Stomach (tissue), 4 donors: ENCODE measurements around the gene CAPZB.

Source experiments
- CTCF ChIP-seq, 7 experiments: fragments of 450-650 bp in 4 of 7; fragments of 200-600 bp in 3 of 7; sonication (generic) in 3 of 7; IDR thresholded peaks; one replicate each; pipeline ENCODE4 v1.5.1; 2016 to 2019; ENCODE audit warnings: antibody characterized with exemption in 7 of 7, control low read depth in 2 of 7, mild to moderate bottlenecking in 1 of 7
- POLR2A ChIP-seq, 4 donors: fragments of 450-650 bp; IDR thresholded peaks; one replicate each; pipeline ENCODE4 v1.6.1; 2016; ENCODE audit warnings: antibody characterized with exemption in 4 of 4, control low read depth in 2 of 4, mild to moderate bottlenecking in 1 of 4, moderate library complexity in 1 of 4
- POLR2AphosphoS5 ChIP-seq, 3 donors: sonication (generic); formaldehyde crosslinking; IDR thresholded peaks; one replicate each; pipeline ENCODE4 v1.6.1; 2016; ENCODE audit warnings: antibody characterized with exemption in 3 of 3

GRCh38 chr1:19495000-19495656, 9.8 kb upstream of the CAPZB start:
- TF ChIP-seq CTCF (IDR thresholded peaks at IDR 0.05): no peak
- peak in 2 of 3 donors; percentile 19 to 26 for TF ChIP-seq POLR2AphosphoS5 (IDR thresholded peaks at IDR 0.05)
- TF ChIP-seq POLR2A (IDR thresholded peaks at IDR 0.05): no peak
